HG03521 (cell line): ENCODE results near the gene CENPP.
"Not testable (repeated sequence)": the region's sequence is repeated elsewhere in the genome, so short reads cannot be mapped to it uniquely, and the experiment has no call there.

Source experiments
- ATAC-seq: cut with Tn5 transposase; IDR thresholded peaks from one replicate; pipeline ENCODE4 v1.9.1; 2021; ENCODE audit warnings: mild to moderate bottlenecking, moderate library complexity; ENCODE audit not compliant: unreplicated experiment

CENPP gene

DNA sequence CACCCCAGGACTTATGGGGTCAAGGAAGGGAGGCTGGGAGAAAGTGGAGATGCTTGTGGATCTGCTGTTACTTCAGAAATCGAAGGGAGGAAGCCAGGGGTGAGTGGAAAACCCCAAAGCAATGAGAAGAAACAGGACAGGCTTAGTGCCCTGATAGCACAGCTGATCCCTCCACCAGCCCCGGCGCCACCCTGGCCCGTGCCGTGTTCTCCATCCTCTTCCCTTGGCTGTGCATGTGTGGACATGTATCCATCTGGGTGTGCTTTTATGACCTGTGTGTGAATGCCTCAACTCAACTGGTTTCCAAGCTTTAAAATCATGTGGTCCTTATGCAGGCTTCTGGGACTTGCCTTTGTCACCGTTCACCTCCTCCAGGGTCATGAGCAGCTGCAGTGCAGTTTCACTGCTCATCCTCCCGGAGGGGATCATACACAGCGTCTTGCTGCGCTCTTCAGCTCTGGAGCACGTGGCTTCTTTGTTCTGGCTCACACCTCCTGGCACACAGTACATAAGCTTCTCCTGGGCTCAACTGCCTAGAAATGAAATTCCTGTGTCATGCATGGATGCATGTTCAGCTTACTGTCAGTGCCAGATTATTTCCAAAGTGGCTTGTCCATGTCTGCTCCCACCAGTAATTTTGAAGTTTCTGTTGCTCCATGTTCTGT lies 286.0 kb downstream of the CENPP start:
- no peak for ATAC-seq

DNA sequence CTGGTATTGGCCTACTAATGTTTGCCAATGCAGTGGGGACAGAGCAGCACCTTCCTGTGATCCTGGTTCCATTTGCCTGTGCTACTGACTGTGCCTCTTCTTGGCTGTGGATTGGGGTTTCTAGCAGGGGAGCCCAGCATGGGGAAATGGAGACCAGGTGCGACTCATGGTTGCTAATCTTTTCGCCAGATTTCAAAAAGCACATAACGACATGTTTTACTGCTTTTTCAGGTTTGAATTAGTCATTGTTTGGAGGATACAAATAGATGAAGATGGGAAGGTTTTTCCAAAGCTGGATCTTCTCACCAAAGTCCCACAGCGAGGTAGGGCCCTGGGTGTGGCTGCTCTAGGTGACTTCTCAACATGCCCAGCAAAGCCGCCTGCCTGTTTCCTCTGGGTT lies 286.5 kb downstream of the CENPP start:
- no peak for ATAC-seq

DNA sequence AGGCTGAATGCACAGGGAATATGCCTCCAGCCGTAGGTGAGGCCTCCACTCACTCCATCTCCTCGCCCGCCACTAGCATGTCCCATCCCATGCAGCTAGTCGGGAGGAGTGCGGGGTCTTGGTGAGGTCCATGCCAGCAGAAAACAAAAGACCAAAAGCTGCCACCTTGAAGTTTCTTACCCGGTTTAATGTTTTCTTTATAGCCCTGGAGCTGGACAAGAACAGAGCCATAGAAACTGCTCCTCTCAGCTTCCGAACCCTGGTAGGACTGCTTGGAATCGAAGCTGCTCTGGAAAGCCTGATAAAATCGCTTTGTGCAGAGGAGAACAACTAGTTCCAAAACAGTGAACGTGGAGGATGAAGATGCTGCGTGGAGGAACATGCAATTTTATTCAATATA lies 287.1 kb downstream of the CENPP start:
- no peak for ATAC-seq

DNA sequence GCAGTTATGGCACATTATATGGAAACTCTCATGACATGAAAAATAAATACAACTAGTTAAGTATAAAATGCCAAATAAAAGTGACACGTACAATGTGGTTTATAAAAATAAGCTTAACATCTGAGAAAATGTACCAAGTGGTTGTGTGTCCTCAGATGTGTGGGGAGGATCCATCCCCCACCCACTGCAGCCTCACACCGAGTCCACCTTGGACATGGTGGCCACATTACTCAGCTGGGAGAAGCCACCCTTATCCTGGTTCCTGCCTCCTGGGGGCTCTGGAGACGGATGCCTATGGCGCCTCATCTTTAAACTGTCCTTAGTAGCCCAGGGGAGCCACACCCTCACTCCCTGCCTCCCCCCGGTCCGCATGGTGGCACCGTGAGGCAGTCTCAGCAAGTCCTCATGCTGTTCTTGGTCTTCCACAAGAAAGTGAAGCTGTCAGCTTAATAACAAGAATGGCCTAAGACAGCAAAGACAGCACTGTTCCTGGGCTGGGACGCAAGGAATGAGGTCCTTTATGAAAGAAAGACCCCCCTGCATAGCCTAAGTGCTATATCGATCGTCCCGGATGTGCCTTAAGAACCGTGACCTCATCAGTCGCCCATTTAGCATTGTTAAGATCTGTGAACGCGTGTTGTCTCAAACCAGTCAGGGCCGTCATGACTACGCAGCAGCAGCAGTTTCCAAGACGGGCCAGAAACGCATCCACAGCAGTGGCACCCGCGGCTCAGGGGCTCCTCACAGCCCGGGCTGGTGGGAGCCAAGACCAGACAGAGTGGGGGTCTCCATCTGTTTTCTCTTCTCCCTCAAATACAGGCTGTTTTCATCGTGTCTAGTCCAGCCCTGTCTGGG lies 287.7 kb downstream of the CENPP start:
- ATAC-seq, result no peak

DNA sequence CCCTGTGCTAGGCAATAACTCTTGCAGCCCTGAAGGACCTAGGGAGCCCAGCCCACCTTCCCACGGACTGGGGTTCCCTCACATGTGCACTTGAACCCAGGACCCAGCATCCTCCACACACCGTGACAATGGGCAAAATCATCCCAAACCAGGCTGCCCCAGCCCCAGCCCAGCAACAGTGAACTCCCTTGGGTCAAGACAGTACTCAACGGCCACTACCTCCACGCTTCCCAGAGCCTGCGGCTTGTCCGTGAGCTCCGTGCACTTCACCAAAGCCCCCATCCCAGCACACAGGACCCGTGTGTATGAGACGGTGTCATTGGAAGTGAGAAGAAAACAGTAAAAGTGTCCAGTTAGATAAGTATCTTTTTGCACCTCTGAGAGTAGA lies 288.4 kb downstream of the CENPP start:
- ATAC-seq, result no peak

DNA sequence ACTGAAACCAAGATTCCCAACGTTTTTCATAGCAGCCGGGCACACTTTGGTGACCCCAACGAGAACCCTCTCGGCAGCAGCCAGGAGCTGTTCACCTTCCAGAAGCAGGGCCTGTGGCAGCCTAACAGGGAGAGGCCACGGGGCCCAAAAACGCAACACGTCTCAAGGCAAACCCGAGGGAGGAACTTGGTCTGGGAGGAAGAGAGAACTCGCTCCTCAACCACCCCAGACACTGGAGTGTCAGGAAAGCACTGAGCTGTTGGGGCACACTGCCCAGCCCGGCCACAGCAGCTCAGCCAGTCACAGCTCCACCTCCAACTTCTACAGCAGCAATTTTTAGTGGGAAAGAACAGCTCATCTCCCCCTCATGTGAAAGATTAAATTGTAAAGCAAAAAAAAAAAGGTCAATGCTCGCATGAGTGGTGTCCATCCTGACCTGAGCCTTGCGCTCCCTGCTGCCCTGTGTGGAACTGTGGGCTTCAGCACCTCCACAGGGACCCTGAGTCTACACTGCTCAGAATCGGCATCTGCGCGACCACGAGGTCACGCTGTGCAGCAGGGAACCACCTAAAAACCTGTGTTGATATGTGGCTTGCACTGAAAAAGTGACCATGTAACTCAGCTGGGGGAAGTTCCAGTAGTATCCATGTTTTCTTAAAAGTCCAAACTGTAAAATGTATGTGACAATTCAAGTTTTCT lies 289.2 kb downstream of the CENPP start:
- ATAC-seq, result no peak

DNA sequence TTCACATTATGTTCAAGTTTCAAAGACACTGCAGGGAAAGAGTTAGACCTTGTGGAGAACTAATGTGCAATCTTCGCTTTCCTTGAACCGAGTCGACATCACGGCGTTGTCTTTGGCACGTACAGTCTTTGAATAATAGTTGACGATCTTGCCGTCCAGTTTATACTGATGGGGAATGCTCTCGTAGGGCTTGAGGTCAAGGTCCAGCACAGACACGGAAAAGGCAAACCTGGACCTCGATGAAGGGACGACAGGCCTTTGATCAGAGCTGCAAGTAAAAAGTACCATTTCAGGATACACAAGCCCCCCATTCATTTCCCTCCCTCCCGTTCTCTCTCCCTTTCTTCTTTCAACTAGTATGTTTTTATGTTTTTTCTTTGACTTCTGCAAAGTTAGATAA lies 290.0 kb downstream of the CENPP start:
- no peak for ATAC-seq

DNA sequence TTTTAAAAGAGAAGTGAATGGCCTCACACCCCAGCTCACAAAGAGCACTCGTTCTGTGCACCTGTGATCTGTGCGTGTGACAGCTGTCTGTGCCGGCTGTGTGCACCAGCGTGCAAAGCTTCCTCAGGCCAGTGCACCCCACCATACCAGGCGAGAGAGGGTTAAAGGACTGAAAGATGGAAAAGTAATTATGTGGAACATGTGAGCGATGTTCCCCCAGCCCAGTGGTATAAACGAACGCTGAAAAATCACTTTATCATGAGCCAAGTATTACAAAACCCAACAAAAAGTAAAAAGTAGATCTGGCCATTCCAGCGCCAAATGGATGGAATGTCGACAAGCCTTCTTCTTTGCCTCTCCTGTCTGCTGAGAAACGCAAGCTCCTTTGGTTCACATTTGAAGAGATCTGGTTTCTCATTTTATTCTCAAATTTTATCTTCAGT lies 290.5 kb downstream of the CENPP start:
- ATAC-seq, result no peak

DNA sequence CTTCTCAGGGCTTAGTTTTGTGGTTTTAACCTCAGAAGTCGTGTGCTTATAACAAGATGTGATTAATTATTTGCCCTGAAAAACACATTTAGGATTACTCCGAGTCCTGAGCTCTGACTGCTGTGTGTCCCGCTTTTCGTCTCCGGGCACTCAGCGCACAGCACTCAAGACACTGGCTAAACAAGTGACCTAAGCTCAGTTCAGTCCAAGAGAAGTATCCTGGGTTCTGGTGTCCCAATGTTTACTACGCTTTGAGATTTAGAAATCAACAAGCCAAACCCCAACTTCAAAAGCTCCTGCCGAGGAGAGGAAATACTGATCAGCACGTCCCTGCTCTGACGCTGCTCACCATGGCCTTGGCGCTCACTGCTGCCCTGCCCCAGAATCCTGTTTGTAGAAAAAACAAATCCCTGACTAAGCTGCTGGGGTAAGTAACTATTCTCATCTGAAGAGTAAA lies 290.9 kb downstream of the CENPP start:
- ATAC-seq, result no peak

DNA sequence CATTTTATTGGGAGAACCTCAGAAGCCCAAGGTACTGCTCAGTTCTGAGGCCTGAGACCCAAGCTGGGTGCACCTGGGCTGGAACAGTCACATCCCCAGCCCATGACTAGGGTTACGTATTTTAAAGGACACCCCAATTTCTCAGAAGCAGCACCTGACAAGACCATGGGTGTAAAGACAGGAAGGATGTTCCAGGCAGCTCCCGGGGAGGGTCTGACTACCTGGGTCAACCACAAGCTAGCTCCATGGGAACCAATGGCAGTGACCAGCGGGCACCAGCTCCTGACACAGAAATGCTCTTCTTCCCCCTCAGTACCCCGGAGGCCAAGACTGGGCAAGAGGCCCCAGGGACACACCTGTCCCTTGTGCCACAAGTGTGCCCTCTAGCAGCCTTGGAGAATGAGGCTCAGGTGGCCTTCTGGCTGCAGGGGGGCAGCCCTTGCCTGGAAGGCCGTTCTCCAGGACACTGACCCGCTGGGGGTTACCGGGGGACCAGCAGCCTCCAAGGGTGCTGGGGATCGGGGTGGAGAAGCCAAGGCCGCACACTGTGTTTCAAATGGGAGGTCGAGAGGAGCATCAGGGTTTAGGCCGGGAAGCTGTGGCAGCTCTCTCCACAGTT lies 291.6 kb downstream of the CENPP start:
- ATAC-seq, result no peak

DNA sequence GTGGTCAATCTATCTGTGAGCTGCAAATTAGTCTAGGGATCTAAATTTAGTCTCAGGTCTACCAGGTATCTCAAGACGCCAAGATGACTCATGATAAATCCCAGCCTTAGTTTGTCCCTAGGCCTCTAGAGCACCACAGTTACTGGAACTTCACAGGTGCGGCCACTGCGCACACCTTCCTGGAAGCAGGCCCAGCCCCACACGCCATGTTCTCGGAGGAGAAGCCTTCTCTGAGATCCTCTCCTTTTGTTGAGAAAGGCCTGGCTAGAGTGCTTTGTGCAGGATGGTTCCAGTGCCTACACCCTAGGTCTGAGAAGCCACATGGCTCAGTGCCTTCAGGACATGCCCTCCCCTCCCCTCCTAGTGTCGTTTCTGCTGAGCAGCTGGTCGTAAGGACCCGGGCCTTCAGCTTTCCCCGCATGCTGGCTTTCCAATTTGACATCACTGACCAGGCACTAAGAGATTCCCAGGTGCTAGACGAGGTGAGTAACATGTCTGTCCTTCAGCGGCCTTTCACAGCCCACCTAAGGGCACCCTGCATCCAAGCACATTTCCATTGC lies 292.3 kb downstream of the CENPP start:
- no peak for ATAC-seq

DNA sequence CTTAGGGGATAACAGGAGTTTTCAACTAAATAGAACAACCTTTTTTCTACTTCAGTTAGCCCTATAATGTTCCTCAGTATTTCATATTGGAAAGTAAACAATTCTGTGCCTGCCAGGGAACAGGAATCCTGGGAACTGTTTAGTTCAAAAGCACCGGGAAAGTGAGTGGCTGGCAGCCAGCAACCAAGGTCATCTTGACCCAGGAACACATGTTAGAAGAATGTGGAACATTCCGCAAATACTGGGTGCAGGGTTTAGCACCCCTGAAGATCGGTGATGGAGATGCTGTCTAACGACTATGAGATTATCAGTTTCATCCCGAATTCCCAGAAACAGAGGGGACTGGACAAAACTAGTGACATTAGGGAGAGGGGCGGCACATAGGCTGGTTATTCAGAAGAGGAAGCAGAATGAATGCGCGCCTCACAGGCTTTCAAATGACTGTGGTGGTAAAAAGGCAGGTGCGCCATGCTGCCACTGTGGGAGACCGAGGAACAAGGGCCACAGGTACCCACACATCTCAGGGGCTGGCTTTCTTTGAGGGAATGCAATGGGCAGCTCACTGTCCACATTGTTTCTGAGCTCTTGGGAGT lies 293.0 kb downstream of the CENPP start:
- no peak for ATAC-seq

DNA sequence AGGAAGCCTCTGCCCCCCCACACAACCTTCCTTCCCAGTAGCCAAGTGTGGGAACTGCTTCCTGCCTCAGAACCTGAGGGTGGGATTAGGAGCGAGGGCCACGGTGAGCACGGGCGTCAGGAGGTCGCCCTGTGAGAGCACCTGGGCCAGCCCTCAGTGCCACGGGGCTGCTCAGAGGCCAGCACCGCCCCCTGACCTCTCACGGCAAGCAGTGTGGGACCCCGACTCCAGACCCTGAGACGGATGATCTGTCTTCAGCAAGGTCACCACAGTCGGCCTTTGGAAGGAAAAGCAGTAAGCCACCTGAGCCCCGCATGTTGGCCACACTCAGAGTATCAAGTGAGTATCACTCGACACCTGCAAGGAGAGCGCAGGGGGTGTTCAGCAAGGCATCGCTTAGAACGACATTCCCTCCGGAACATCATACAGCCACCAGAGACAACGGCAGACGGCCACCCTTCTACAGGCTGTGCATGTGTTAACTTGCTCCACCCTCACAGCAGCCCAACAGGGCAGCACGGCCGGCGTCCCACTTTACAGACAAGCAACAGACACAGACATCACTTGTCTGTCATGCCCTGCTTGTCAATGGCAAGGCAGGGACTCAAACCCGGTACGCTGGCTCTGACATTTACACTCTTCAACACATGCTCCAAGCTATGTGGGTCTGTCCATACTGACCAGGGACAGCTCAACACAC lies 294.0 kb downstream of the CENPP start:
- no peak for ATAC-seq

DNA sequence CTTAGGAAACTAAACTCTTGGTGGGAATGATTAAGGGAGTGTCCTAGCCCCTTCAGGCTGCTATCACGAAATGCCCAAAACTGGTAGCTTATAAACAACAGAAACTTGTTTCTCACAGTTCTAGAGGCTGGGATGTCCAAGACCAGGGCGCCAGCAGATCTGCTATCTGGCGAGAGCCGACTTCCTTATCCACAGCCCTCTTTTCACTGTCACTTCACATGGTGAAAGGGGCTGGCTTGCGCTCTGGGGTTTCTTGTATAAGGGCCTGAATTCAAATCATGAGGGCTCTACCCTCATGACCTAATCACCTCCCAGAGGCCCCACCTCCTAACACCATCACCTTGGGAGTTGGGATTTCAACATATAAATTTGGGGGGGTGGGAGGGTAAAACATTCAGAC lies 295.1 kb downstream of the CENPP start:
- no peak for ATAC-seq

DNA sequence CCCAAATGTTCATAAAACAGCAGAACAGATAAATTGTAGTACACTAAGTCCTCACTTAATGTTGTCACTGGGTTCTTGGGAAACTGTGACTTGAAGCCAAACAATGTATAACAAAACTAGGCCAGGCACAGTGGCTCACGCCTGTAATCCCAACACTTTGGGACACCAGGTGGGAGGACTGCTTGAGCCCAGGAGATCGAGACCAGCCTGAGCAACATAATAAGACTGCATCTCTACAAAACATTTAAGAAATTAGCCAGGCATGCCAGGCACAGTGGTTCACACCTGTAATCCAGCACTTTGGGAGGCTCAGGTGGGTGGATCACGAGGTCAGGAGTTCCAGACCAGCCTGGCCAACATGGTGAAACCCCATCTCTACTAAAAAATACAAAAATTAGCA lies 298.2 kb downstream of the CENPP start:
- not testable (repeated sequence) for ATAC-seq

DNA sequence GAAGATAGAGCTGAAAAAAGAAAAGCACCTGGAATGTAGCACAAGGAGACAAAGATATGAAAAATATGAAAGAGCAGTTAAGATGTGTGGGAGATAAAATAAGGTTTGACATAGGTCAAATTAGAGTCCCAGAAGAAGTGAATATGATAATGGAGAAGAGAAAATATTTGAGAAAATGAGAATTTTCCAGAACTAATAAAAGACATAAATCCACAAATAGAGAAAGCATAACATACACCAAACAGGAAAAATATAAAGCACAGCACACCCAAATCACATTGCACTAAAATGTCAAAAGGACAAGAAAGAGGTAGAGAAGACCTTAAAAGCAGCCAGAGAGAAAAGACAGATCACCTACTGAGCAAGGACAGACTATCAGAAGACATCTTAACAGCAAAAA lies 300.7 kb downstream of the CENPP start:
- no peak for ATAC-seq

DNA sequence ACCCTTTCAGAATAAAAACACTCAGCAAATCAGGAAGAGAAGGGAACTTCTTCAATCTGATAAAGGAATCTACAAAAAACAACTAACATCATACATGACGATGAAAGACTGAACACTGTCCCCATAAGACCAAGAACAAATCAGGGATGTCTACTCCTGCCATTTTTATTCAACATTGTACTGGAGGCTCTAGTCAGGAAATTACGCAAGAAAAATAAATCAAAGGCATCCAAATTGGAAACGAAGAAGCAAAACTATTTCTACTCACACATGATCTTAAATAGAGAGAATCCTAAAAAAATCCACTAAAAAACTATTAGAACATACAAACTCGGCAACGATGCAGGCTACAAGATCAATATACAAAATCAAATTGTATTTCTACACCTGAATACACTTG lies 301.9 kb downstream of the CENPP start:
- no peak for ATAC-seq

DNA sequence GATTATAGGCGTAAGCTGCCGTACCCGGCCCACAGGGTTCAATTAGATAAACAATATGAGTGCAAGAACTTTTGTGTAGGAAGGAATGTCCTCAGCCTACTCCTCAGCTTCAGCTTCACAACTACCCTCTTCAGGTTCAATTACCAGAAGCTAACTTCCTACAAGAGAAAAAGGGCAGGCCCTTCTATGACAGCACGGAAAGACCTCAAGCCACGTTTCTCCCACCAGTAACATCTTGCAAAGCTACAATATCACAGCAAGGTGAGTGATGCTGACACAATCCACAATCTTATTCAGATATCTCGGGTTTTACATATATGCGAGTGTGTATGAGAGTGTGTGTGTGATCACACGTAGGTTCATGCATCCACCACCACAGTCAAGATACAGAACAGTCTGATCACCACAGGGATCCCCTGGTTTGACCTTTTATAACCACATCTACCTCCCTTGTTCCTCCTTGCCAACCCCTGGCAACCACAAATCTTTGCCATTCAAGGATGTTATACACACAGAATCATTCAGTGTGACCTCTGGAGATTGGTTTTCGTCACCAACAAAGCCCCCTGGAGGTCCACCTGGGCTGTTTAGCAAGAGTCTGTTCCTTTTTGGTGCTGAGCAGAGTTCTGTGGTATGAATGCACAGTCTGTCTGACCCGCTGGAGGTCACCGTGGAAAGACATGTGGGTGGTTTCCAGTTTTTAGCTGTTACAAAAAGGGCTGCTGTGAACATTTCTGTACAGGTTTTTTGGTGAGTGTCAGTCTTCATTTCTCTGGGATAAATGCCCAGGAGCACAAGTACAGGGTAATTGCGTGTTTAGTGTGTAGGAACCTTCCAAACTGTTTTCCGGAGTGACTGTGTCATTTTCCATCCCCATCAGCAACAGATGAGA lies 305.9 kb downstream of the CENPP start:
- no peak for ATAC-seq

DNA sequence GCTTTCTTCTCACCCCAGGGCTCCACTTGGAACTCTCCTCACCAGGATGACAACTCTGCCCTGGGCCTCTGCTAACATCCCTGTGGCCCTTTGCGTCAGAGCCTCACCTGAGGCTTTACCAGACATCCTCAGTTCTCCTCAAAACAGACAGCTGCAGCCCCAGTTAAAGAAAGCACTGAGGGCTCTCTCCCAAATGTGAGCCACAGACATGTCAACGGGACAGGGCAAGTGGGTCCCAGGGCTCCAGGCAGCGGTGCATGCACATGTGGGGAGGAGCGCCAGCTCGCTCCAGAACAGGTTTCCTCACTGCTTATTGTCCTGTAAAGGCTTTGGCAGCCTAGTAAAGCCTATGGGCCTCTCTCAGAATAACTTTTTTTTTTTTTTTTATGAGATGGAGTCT lies 306.9 kb downstream of the CENPP start:
- no peak for ATAC-seq
